Measurements from ENCODE around the gene PARM1.

PARM1 gene

DNA sequence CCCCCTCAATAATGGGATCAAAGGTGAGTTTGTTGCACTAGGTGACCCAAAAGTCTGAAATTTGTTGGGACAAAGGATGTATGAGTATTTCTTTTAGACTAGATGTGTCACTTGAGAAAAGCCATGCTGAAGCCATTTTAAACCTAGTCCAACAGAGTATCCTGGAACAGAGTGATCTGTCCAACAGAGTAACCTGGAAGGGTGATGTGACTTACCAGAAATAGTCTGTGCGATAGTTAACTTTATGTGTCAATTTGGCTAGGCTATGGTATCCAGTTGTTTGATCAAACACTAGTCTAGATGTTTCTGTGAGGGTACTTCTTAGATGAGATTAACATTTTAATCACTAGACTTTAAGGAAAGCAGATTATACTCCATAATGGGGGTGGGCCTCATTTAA lies 154.5 kb downstream of the PARM1 start:
- DNase-seq (ENCODE audit: low spot score): no peak

DNA sequence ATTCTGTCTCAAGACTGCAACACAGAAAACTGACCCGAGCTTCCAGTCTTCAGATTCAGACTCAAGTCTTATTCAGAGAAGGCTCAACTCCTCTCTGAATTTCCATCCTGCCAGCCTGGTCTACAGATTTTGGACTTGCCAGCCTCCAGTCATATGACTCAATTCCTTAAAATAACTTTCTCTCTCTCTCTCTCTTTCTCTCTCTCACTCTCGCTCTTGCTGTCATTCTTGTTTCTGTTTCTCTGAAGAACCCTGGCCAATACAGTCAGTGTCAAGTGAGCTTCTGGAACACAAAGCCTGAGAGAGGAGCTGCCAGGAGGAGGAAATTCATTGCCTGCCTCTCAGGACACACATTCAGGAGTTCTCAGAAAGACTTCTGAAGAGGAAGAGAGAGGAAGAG lies 154.9 kb downstream of the PARM1 start:
- DNase-seq (ENCODE audit: low spot score): no peak

DNA sequence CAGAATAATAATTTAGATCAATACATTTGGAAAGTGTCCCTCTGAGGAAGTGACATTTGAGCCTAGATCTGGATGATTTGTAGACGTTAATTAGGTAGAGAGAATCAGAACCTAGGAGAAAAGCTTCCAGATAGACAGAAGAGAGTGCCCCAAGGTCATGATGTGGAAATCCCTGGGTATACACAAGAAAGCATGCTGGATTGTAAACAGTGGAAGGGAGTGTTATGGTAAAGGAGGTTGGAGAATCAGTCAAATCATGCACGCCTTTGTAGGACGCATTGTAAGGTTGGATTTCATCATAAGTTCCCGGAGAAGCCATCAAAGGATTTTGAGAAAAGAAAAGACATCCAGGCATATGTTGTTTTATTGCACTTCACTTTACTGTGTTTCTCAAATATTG lies 156.3 kb downstream of the PARM1 start:
- DNase-seq (ENCODE audit: low spot score): no peak

DNA sequence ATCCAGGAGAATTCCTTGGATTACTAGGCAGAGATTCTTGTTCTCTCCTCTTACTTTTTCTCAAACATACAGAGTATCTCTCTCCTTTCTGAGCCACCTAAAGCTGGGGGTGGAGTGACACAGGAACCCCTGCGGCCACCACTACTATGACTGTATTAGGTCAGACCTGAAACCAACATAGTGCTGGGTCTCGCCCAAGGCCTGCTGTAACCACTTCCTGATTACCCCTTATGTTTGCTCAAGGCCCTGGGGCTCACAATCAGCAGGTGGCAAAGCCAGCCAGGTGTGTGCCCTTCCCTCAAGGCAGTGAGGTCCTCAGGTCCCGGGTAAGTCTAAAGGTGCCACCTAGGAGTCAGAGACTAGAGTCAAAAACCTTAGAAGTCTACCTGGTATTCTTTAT lies 166.4 kb downstream of the PARM1 start:
- DNase-seq (ENCODE audit: low spot score): peak; percentile 8

Measured in kidney tubule cell (primary cell).